T-helper 9 cell (primary cell): ENCODE data around the gene TMEM163.

Experiments
- DNase-seq: peaks from one replicate; pipeline ENCODE4 v3.0.0-alpha.2; 2020

Gene TMEM163

DNA sequence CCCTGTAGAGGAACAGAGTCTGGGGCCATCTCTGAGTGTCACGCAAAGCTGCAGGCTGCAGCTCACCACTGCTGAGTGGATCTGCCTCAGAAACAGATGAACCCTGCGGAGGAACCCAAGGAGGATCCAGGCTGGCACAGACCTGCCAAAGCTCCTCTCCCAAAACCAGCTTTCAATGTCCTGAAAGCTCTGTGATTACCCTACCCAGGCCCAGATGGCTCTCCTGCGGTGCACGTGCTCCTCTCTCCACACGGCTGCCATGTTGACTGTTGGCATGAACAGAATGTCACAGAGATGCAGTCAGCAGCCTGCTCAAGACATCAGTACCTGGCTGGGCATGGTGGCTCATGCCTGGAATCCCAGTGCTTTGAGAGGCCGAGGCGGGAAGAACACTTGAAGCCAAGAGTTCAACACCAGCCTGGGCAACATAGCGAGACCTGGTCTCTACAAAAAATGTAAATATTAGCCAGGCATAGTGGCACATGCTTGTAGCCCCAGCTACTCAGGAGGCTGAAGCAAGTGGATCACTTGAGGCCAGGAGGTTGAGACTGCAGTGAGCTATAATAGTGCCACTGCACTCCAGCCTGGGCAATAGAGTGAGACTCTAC, 248.1 kb downstream of the TMEM163 start:
- no peak for DNase-seq

- DNase-seq: no peak
These were observed 249.2 kb downstream of the TMEM163 start for GRCh38 chr2:134469516-134470115.

GRCh38 chr2:134468776-134469175, 250.0 kb downstream of the TMEM163 start:
- no peak for DNase-seq

DNA sequence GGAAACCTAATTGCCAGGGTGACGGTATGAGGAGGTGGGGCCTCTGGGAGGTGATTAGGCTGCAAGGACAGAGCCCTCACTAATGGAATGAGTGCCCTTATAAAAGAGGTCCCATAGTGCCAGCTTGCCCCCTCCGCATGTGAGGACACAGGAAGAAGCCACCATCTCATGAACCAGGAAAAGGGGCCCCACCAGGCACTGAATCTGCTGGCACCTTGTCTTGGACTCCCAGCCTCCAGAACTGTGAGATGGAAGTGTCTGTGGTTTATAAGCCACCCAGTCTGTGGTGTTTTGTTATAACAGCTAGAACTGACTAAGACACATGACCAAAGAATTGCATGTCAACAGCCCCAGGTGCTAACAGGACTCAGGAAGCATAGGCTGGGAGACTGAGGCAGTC, 250.6 kb downstream of the TMEM163 start:
- no peak for DNase-seq

- peak; percentile 18 for DNase-seq
These were observed 252.7 kb downstream of the TMEM163 start for GRCh38 chr2:134466141-134466540.

- DNase-seq: no peak
These were observed 253.3 kb downstream of the TMEM163 start for GRCh38 chr2:134465228-134466105.

GRCh38 chr2:134463699-134464022, 255.1 kb downstream of the TMEM163 start:
- DNase-seq: no peak

GRCh38 chr2:134462791-134463698, 255.8 kb downstream of the TMEM163 start:
- DNase-seq: no peak

DNA sequence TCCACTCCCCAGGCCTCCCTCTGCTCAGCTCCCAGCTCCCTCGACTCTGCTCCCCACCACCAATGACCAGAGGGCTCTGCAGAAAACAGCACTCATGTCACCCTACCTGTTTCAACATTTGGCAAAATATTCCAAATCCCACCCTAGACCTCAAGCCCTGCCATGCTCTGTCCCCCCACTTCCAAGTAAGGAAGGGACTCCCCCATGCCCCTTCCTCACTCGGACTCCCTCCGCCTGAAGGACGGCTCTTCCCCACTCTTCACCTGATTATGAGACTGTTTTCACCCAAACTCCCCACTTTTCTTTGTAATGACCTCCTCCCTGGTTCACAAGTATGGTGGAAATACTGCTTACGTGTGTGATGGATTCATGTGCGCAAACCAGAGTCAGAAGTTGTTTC, 256.5 kb downstream of the TMEM163 start:
- DNase-seq: no peak

DNA sequence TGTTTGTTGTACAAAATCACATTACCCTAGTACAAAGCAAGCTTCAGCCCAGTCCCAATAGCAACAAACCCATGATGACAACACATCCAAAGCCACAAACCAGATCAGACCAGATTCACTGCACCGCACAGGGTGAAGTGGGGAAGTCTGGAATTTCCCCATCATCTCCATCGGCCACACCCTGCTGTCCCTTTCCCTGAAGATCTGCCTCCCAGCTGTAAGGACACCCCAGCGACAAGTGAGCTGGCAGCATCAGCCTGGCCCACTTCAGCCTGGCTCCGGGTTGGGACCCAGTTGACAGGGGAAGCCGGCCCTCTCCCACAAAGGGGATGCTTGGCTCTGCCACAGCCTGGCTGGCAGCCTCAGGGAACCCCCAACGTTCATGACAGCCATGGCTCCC, 257.3 kb downstream of the TMEM163 start:
- DNase-seq: no peak

DNA sequence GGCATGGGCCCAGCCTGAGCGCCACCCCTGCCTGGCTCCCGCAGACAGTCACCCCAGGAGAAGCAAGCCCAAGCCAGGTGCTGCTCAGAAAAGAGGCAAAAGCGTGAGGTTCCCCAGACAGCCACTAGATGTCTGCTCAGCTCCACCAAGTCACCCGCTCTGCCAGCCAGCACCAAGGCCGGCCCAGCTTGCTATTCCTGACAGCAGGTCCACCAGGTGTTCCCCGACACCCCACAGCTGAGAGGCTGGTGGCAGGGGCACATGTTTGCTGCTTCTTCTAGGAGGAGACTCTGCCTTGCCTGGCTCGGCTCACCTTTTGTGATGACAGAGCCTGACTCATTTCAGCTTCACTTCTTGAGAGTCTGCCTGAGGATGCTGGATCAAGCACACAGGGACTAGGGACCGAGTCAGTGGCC, 258.2 kb downstream of the TMEM163 start:
- no peak for DNase-seq

GRCh38 chr2:134459706-134460406, 258.9 kb downstream of the TMEM163 start:
- DNase-seq: no peak

DNA sequence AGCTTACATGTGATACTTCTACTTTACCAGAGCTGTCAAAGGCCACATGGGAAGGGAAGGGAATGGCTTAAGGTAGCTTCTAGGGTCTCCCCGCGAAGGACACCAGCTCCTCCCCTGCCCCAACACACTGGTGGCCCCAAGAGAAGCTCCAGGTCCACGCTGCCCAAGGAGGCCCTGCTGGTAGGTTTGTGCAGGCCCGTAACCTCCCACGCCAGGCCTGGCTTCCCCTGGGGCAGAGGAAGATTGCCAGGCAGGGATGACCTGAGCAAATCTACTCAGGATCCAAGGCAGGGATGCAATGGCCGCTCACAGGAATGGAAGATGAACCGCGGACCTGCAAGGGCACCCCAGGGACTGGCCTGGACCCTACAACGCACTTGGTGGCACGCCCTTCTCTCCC, 259.9 kb downstream of the TMEM163 start:
- DNase-seq: no peak

DNA sequence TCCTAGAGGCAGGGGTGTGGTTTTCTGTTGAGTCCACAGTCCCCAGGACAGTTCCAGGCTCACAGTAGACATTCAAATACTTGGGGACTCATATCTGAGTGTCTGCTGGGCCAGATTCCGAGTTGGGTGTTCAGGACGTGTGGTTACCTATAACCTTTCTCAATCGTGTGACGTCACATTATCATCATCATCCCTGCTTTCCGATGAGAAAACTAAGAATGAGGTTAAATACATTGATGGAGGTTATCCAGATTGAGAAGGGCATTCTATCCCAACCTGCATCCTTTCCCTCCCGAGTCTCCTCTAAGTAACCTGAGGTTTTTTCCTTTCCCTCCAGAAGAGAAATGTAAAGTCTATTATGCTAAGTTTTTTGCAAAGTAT, 260.3 kb downstream of the TMEM163 start:
- DNase-seq: no peak

DNA sequence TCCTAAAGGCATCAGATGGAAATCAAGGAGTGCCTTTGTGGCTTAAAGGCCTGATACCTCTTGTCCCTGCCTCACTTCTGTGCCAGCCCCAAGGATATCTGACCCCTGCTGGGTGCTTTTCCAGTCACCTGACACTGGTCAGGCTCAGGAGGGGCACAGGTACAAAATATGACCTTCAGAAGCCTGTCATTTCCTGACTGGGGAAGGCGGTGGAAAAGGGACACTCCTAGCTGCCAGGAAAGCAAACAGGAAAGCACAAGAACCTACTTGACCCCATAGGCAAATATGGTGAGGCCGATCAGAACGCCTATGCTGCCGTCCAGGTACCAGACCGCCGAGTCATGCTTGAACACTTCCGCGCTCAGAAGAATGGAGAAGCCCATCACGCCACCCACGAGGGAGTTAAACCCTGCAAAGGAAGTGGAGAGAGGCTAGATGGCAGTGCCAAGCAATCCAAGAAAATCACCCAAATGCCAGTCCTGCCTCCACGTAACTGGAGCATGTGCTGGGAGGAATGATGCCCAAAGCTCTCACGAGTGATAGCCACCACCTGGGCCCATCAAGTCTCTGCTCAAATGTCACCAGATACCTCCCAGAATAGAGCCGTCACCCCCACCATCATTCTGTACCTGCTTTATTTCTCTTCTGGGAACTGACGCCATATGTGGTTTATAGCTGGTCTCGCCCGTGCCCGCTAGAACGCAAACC, 260.9 kb downstream of the TMEM163 start:
- no peak for DNase-seq

DNA sequence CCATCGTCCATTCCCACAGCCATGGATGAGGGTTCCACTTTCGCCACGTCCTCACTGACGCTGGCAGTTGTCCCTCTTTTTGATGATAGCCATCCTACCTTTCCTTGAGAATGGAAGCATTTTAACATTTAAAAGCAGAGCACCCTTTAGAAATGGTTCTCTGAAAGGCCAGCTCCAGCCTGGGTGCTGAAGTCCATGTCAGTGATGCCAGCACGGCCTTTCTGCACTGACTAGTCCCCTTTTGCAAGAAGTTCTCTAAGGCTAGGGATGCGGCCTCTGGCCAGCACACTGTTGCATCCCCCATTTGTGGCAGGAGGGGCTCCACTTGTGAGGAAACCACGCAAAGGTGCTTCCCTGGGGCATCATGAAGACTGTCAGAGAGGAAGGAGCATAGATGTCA, 261.4 kb downstream of the TMEM163 start:
- no peak for DNase-seq

GRCh38 chr2:134455426-134455825, 263.4 kb downstream of the TMEM163 start:
- no peak for DNase-seq

GRCh38 chr2:134454931-134455330, 263.9 kb downstream of the TMEM163 start:
- DNase-seq: no peak

DNA sequence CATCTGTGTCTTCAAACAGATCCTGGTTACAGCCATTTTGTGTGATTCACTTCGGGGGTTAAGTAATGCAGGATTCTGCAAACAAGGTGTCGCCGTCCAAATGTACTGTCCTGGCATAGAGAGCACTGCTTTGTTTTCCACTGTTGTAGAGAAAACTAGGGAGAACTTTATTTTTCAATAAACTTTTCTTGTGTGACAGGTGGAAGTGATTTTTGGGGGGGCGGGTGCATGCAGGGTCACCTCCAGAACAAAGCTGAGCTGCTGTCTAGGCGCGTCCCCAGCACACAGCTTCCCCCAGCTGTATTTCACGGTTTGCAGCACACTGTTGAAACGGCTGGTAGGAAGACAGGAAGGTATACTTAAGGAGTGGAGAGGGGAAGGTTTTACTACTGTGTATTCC, 264.4 kb downstream of the TMEM163 start:
- DNase-seq: no peak

GRCh38 chr2:134453973-134454372, 264.8 kb downstream of the TMEM163 start:
- DNase-seq: no peak

DNA sequence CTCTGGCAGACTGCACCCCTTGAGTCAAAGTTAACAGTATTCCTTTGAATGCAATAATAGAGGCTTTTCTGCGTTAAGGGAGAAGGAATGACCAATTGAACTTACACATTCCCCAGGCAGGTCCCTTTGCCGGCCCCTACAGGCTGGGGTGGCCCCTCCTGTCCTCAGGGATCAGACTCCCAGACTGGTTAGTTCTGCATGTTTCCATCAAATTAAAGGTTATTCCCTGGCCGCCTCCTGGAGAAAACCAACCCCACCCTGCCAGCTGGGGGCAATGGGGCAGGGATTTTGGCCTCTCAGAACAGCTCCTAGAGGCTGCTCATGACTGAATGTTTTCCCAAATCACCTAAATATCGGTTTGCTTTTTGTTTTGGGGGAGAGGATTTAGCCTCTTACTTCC, 265.3 kb downstream of the TMEM163 start:
- DNase-seq: no peak
